HEK293 (cell line): ENCODE results near the gene SST.
"Not testable (repeated sequence)": the region's sequence is repeated elsewhere in the genome, so short reads cannot be mapped to it uniquely, and the experiment has no call there.

ENCODE experiments used
- CTCF ChIA-PET: fragments of 350-600 bp; formaldehyde crosslinking; extraction: SDS; loops from one replicate; lab custom pipeline; 2021; ENCODE audit warnings: antibody characterized with exemption; lab: Yijun Ruan, JAX
- POLR2A ChIA-PET: fragments of 300-600 bp; formaldehyde crosslinking; extraction: SDS; loops from one replicate; lab custom pipeline; 2020; ENCODE audit warnings: antibody characterized with exemption, inconsistent platforms; lab: Yijun Ruan, JAX
- H3K27ac ChIP-seq: fragments of 200-500 bp; sonication (Bioruptor generic); 2 replicates; pipeline ENCODE4 v1.5.1; 2014; ENCODE audit warnings: low read depth, low read length, control low read depth, inconsistent platforms; ENCODE audit errors: extremely low read depth
- H3K36me3 ChIP-seq, 2 experiments: fragments of 200-500 bp in 1 of 2; sonication (Bioruptor generic) in 1 of 2; 1 replicate in 1 of 2; 2 replicates in 1 of 2; pipeline ENCODE4 v1.5.1; 2014 to 2017; ENCODE audit warnings: inconsistent platforms in 2 of 2, low read length in 2 of 2; ENCODE audit not compliant: control insufficient read depth in 2 of 2, insufficient read depth in 1 of 2
- H3K4me1 ChIP-seq: fragments of 200-500 bp; sonication (Bioruptor generic); 2 replicates; pipeline ENCODE4 v1.5.1; 2014; ENCODE audit warnings: mild to moderate bottlenecking, low read length, inconsistent platforms; ENCODE audit not compliant: control insufficient read depth, insufficient read depth
- H3K4me3 ChIP-seq: 2 replicates; pipeline ENCODE4 v1.5.1; 2011; ENCODE audit warnings: low read depth, mild to moderate bottlenecking, control low read depth, low read length, moderate library complexity
- H3K9me3 ChIP-seq: fragments of 200-500 bp; sonication (Bioruptor generic); 2 replicates; pipeline ENCODE4 v1.5.1; 2014; ENCODE audit warnings: low read depth, low read length, inconsistent platforms; ENCODE audit not compliant: control insufficient read depth, insufficient read depth
- BCL11A ChIP-seq: fragments of 450-650 bp; formaldehyde crosslinking; IDR thresholded peaks from 2 replicates; pipeline ENCODE4 v1.5.1; 2016; ENCODE audit warnings: low read depth, missing biosample characterization, missing genetic modification characterization
- GLIS1 ChIP-seq: fragments of 450-650 bp; formaldehyde crosslinking; IDR thresholded peaks from 2 replicates; pipeline ENCODE4 v1.5.1; 2016; ENCODE audit warnings: missing biosample characterization, missing genetic modification characterization
- SALL2 ChIP-seq: fragments of 450-650 bp; formaldehyde crosslinking; IDR thresholded peaks from 2 replicates; pipeline ENCODE4 v1.5.0; 2017; ENCODE audit warnings: missing biosample characterization, mild to moderate bottlenecking, missing genetic modification characterization, borderline replicate concordance
- TCF7L2 ChIP-seq: IDR thresholded peaks from 2 replicates; pipeline ENCODE4 v1.6.1; 2011; ENCODE audit warnings: low read depth, mild to moderate bottlenecking, inconsistent platforms, low read length, moderate library complexity, borderline replicate concordance
- ZBTB17 ChIP-seq: fragments of 450-650 bp; formaldehyde crosslinking; IDR thresholded peaks from 2 replicates; pipeline ENCODE4 v1.5.1; 2016; ENCODE audit warnings: missing biosample characterization, missing genetic modification characterization
- ZBTB21 ChIP-seq: fragments of 450-650 bp; formaldehyde crosslinking; IDR thresholded peaks from 2 replicates; pipeline ENCODE4 v1.5.1; 2017; ENCODE audit warnings: missing biosample characterization, missing genetic modification characterization
- ZBTB26 ChIP-seq: fragments of 450-650 bp; formaldehyde crosslinking; optimal IDR thresholded peaks from 2 replicates; pipeline ENCODE3; 2016; ENCODE audit warnings: missing biosample characterization, mild to moderate bottlenecking, missing genetic modification characterization
- ZNF114 ChIP-seq: fragments of 450-650 bp; formaldehyde crosslinking; IDR thresholded peaks from 2 replicates; pipeline ENCODE4 v1.5.0; 2017; ENCODE audit warnings: missing biosample characterization, missing genetic modification characterization
- ZNF132 ChIP-seq: fragments of 450-650 bp; formaldehyde crosslinking; IDR thresholded peaks from 2 replicates; pipeline ENCODE4 v1.5.1; 2017; ENCODE audit warnings: missing biosample characterization, missing genetic modification characterization, borderline replicate concordance
- ZNF146 ChIP-seq: fragments of 450-650 bp; formaldehyde crosslinking; IDR thresholded peaks from 2 replicates; pipeline ENCODE4 v1.5.1; 2016; ENCODE audit warnings: missing biosample characterization, missing genetic modification characterization
- ZNF157 ChIP-seq: fragments of 450-650 bp; formaldehyde crosslinking; IDR thresholded peaks from 2 replicates; pipeline ENCODE4 v1.5.1; 2016; ENCODE audit warnings: missing biosample characterization, missing genetic modification characterization
- ZNF26 ChIP-seq: fragments of 450-650 bp; formaldehyde crosslinking; IDR thresholded peaks from 2 replicates; pipeline ENCODE4 v1.5.1; 2016; ENCODE audit warnings: missing biosample characterization, missing genetic modification characterization
- ZNF416 ChIP-seq: fragments of 450-650 bp; formaldehyde crosslinking; IDR thresholded peaks from 2 replicates; pipeline ENCODE4 v1.5.1; 2016; ENCODE audit warnings: missing biosample characterization, missing genetic modification characterization
- ZNF473 ChIP-seq: fragments of 450-650 bp; formaldehyde crosslinking; IDR thresholded peaks from 2 replicates; pipeline ENCODE4 v1.5.1; 2017; ENCODE audit warnings: missing biosample characterization, missing genetic modification characterization
- ZNF501 ChIP-seq: fragments of 450-650 bp; formaldehyde crosslinking; IDR thresholded peaks from 2 replicates; pipeline ENCODE4 v1.5.1; 2016; ENCODE audit warnings: missing biosample characterization, missing genetic modification characterization
- ZNF510 ChIP-seq: fragments of 450-650 bp; formaldehyde crosslinking; IDR thresholded peaks from 2 replicates; pipeline ENCODE4 v1.5.1; 2018; ENCODE audit warnings: mild to moderate bottlenecking, missing genetic modification characterization, missing biosample characterization; ENCODE audit not compliant: insufficient replicate concordance
- ZNF571 ChIP-seq: fragments of 450-650 bp; formaldehyde crosslinking; IDR thresholded peaks from 2 replicates; pipeline ENCODE4 v1.5.0; 2017; ENCODE audit warnings: missing biosample characterization, missing genetic modification characterization
- ZNF658 ChIP-seq: fragments of 450-650 bp; formaldehyde crosslinking; IDR thresholded peaks from 2 replicates; pipeline ENCODE4; 2016; ENCODE audit warnings: missing biosample characterization, missing genetic modification characterization
- ZNF670 ChIP-seq: fragments of 450-650 bp; formaldehyde crosslinking; IDR thresholded peaks from 2 replicates; pipeline ENCODE4 v1.5.1; 2016; ENCODE audit warnings: missing biosample characterization, missing genetic modification characterization, low read depth
- ZNF76 ChIP-seq: fragments of 450-650 bp; formaldehyde crosslinking; IDR thresholded peaks from 2 replicates; pipeline ENCODE4; 2016; ENCODE audit warnings: low read depth, missing biosample characterization, missing genetic modification characterization, borderline replicate concordance
- ZNF843 ChIP-seq: fragments of 450-650 bp; formaldehyde crosslinking; IDR thresholded peaks from 2 replicates; pipeline ENCODE4 v1.5.1; 2016; ENCODE audit warnings: missing biosample characterization, missing genetic modification characterization
- ZSCAN18 ChIP-seq: fragments of 450-650 bp; formaldehyde crosslinking; IDR thresholded peaks from 2 replicates; pipeline ENCODE4 v1.5.1; 2016; ENCODE audit warnings: missing biosample characterization, missing genetic modification characterization
- ZSCAN5A ChIP-seq: fragments of 450-650 bp; formaldehyde crosslinking; IDR thresholded peaks from 2 replicates; pipeline ENCODE4 v1.5.1; 2016; ENCODE audit warnings: missing biosample characterization, missing genetic modification characterization
- TF ChIP-seq, protein P1 (sequence below): fragments of 450-650 bp; formaldehyde crosslinking; IDR thresholded peaks from 2 replicates; pipeline ENCODE4 v1.5.1; 2016; ENCODE audit warnings: missing biosample characterization, missing genetic modification characterization

SST gene

GRCh38 chr3:187645379-187645778, 24.8 kb downstream of the SST start:
- not testable (repeated sequence) for H3K4me1 ChIP-seq, H3K36me3 ChIP-seq
- CTCF ChIA-PET, result interaction anchor here (0.6 kb wide), 1 partner anchor 1310 kb away, joined by 4 read pairs; no protein-coding TSS in a partner anchor
- TF ChIP-seq ZNF146, result peak; percentile 95
- TF ChIP-seq, all 188 proteins: peak for 1; not testable (repeated sequence) for 187
- H3K4me3 ChIP-seq, H3K27ac ChIP-seq, H3K9me3 ChIP-seq, POLR2A ChIA-PET: not testable (repeated sequence)

DNA sequence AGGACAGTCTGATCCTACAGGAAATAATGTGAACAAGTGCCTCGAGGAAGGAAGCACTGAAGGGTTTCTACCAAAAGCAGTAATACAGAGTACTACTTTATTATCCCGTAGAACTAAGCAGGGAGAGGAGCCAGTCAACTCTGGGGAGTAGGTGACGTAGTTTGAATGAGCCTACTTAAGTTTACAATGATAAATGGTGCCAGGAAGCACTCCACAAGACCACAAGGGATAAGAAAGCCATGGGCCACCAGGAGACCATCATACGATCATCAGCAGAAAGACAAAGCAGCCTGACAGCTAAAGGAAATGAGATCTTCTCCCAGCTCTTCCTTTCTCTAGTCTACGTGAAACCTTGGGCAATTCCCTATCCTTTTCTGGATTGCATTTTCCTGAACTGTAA, 27.3 kb downstream of the SST start:
- no peak overlapping the region for H3K27ac ChIP-seq
- no peak for TF ChIP-seq GLIS1 (tag by site-specific recombination)
- TF ChIP-seq ZNF76, result no peak
- no peak for TF ChIP-seq ZNF157 (tag by site-specific recombination)
- no peak for TF ChIP-seq ZSCAN18
- TF ChIP-seq ZNF501 (tag by site-specific recombination), result no peak
- no peak for TF ChIP-seq ZBTB26 (tag by site-specific recombination)
- no peak for TF ChIP-seq ZNF114 (tag by site-specific recombination)
- TF ChIP-seq ZNF473 (tag by site-specific recombination), result no peak
- no peak for TF ChIP-seq ZBTB21 (tag by site-specific recombination)
- TF ChIP-seq TCF7L2, result no peak
- TF ChIP-seq BCL11A (tag by site-specific recombination), result no peak
- TF ChIP-seq ZNF416, result no peak
- TF ChIP-seq ZNF658 (tag by site-specific recombination), result no peak
- TF ChIP-seq ZSCAN5A (tag by site-specific recombination), result no peak
- TF ChIP-seq ZNF510 (tag by site-specific recombination), result no peak
- no peaks in the 10 kb centered on the region for H3K9me3 ChIP-seq
- no peaks in the 10 kb centered on the region for H3K36me3 ChIP-seq
- H3K4me1 ChIP-seq, result no peaks in the 10 kb centered on the region
- no peak overlapping the region for H3K4me3 ChIP-seq
- ChIA-PET CTCF (no interaction called here), POLR2A (no interaction called here)

- no peak overlapping the region for H3K4me3 ChIP-seq
- H3K27ac ChIP-seq, result no peak overlapping the region
- TF ChIP-seq ZNF670 (tag by site-specific recombination), result no peak
- TF ChIP-seq ZNF132 (tag by site-specific recombination), result no peak
- no peak for TF ChIP-seq SALL2
- no peak for TF ChIP-seq ZNF26 (tag by site-specific recombination)
- TF ChIP-seq ZBTB17 (tag by site-specific recombination), result no peak
- TF ChIP-seq ZNF843 (tag by site-specific recombination), result no peak
- no peak for TF ChIP-seq ZNF571 (tag by site-specific recombination)
- TF ChIP-seq, protein P1, sequence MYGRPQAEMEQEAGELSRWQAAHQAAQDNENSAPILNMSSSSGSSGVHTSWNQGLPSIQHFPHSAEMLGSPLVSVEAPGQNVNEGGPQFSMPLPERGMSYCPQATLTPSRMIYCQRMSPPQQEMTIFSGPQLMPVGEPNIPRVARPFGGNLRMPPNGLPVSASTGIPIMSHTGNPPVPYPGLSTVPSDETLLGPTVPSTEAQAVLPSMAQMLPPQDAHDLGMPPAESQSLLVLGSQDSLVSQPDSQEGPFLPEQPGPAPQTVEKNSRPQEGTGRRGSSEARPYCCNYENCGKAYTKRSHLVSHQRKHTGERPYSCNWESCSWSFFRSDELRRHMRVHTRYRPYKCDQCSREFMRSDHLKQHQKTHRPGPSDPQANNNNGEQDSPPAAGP (tag by site-specific recombination), result no peak
- ChIA-PET POLR2A (no interaction called here), CTCF (interaction anchor here (1.8 kb wide), 1 partner anchor 322 kb away, joined by 6 read pairs; no protein-coding TSS in a partner anchor)
- no peaks in the 10 kb centered on the region for H3K9me3 ChIP-seq
- no peaks in the 10 kb centered on the region for H3K4me1 ChIP-seq
- H3K36me3 ChIP-seq, result no peaks in the 10 kb centered on the region
These were observed 28.7 kb downstream of the SST start for GRCh38 chr3:187641320-187642016.
